K562 (cell line): ENCODE data around the gene FKBP8. TPM values are rescaled to one million over a fixed set of nuclear protein-coding genes. Genes with fewer than 3 reads are reported as not detected.

Experiments used
- BMI1 ChIP-seq: fragments of 150-350 bp; IDR thresholded peaks from 2 replicates; pipeline ENCODE4 v1.6.1; 2014; ENCODE audit warnings: low read length
- DACH1 ChIP-seq: fragments of 450-650 bp; IDR thresholded peaks from 2 replicates; pipeline ENCODE4 v1.6.1; 2018; ENCODE audit not compliant: partially characterized antibody
- ELF4 ChIP-seq: fragments of 450-650 bp; formaldehyde crosslinking; IDR thresholded peaks from 2 replicates; pipeline ENCODE4 v1.4.0; 2022; ENCODE audit warnings: missing genetic modification characterization
- HDAC1 ChIP-seq, 2 experiments: fragments of 450-650 bp; IDR thresholded peaks; 2 replicates each; pipeline ENCODE4 v1.6.1; 2016 to 2017; ENCODE audit warnings: inconsistent platforms in 1 of 2, mild to moderate bottlenecking in 1 of 2, moderate library complexity in 1 of 2
- HMGN3 ChIP-seq: IDR thresholded peaks from 2 replicates; pipeline ENCODE4 v1.6.1; 2011; ENCODE audit warnings: borderline replicate concordance, low read depth, mild to moderate bottlenecking, mixed read lengths, low read length; ENCODE audit not compliant: insufficient read length; ENCODE audit errors: extremely low read depth
- KAT7 ChIP-seq: sonication (generic); formaldehyde crosslinking; IDR thresholded peaks from 2 replicates; pipeline ENCODE4 v1.8.0; 2022; ENCODE audit warnings: missing genetic modification reagents, mild to moderate bottlenecking, borderline replicate concordance
- MAFF ChIP-seq: IDR thresholded peaks from 2 replicates; pipeline ENCODE4 v1.6.1; 2012; ENCODE audit warnings: low read length, improper control_type of control experiment
- NR2C1 ChIP-seq, 2 experiments: fragments of 450-650 bp; IDR thresholded peaks; 2 replicates each; pipeline ENCODE4 v1.6.1; 2017; ENCODE audit warnings: mild to moderate bottlenecking in 2 of 2, antibody characterized with exemption in 1 of 2, inconsistent platforms in 1 of 2, missing compliant biosample characterization in 1 of 2, missing genetic modification characterization in 1 of 2
- PML ChIP-seq: IDR thresholded peaks from 2 replicates; pipeline ENCODE4 v1.6.1; 2012; ENCODE audit warnings: low read length, inconsistent platforms
- SMARCA5 ChIP-seq: fragments of 450-650 bp; IDR thresholded peaks from 2 replicates; pipeline ENCODE4 v1.6.1; 2016
- SMARCC2 ChIP-seq: fragments of 450-650 bp; IDR thresholded peaks from 2 replicates; pipeline ENCODE4 v1.6.1; 2017; ENCODE audit warnings: antibody characterized with exemption, moderate library complexity, mild to moderate bottlenecking, low read depth
- SNRNP70 ChIP-seq: fragments of 200-400 bp; formaldehyde crosslinking; optimal IDR thresholded peaks from 2 replicates; pipeline ENCODE3; 2017; ENCODE audit warnings: low read depth, low read length
- TSC22D4 ChIP-seq: fragments of 450-650 bp; IDR thresholded peaks from 2 replicates; pipeline ENCODE4 v1.6.1; 2016; ENCODE audit warnings: missing genetic modification characterization, missing biosample characterization, control low read depth
- polyA plus RNA-seq, 8 experiments: library from polyadenylated mRNA; depleted of rRNA in 4 of 8; stranded (reverse) in 5 of 8; unstranded in 3 of 8; fragments of >200 nt; fragmentation: Nextera tagmentation in 2 of 8; fragmentation: Illumina TruSeq in 1 of 8; extraction: Ambion mirVana in 2 of 8; extraction: Trizol in 1 of 8; gene quantifications; 2 replicates each; pipeline versions ENCODE4 v1.2.1 to v1.2.3, GENCODE V29; 2011 to 2014; ENCODE audit warnings: inconsistent platforms in 1 of 8, missing spikeins in 1 of 8
- total RNA-seq, 7 experiments: library from RNA; depleted of rRNA in 6 of 7; stranded (reverse); fragments of >200 nt in 6 of 7; fragmentation: Illumina TruSeq in 2 of 7; extraction: Trizol in 2 of 7; gene quantifications; 2 replicates each; pipeline versions ENCODE4 v1.2.1 to v1.2.3, GENCODE V29; 2011 to 2021; ENCODE audit warnings: low replicate concordance in 1 of 7
- TF ChIP-seq, protein P1 (sequence below): fragments of 450-650 bp; IDR thresholded peaks from 2 replicates; pipeline ENCODE4 v1.6.1; 2016; ENCODE audit warnings: borderline replicate concordance
- TF ChIP-seq, protein P2 (sequence below), 2 experiments: IDR thresholded peaks; 2 replicates each; pipeline ENCODE4 v1.6.1; 2012; ENCODE audit warnings: improper control_type of control experiment in 2 of 2, low read depth in 2 of 2, low read length in 2 of 2, borderline replicate concordance in 1 of 2
- TF ChIP-seq, protein P3 (sequence below): fragments of 450-650 bp; IDR thresholded peaks from one replicate; pipeline ENCODE4 v1.6.1; 2018; ENCODE audit warnings: mild to moderate bottlenecking, moderate library complexity; ENCODE audit not compliant: partially characterized antibody
- TF ChIP-seq, protein P4 (sequence below): fragments of 450-650 bp; conservative IDR thresholded peaks from 2 replicates; pipeline ENCODE4 v1.6.1; 2016; ENCODE audit warnings: missing genetic modification characterization, low read depth, mild to moderate bottlenecking, control low read depth, missing compliant biosample characterization
- TF ChIP-seq, protein P5 (sequence below): fragments of 450-650 bp; IDR thresholded peaks from 2 replicates; pipeline ENCODE4 v1.6.1; 2016; ENCODE audit warnings: mild to moderate bottlenecking

The FKBP8 gene
- total and polyA plus RNA-seq, 9 of the 15 experiments (the other 6 are each of a cell fraction or from before 2014, with no cell fraction given), result 0.46 to 236 (median 104) TPM

DNA sequence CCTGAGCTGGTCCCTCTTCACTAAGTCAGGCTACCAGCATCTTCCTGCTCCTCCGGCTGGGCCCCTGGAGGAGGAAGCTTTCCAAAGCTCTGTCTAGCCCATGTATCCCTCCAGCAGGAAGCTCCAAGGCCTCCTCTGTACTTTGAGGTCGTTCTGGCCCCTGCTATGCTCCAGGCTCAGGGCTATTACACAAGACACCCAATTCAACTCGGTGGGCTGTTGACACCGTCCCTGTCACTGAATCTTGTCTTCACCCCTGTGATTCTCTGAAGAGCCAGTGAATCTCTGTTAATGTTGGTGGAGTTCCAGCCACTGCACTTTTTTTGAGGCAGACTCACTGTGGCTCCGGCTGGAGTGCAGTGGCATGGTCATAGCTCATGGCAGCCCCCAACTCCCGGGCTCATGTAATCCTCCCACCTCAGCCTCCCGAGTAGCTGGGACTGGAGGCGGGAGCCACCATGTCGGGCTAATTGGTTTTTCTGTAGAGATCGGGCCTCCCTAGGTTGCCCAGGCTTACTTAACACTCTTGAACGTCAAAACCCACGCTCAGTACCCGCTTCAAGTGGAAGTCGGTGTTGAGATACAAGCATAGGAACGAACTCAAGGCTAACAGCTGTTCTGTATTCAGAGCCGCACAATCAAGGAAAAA, 44.7 kb upstream of the FKBP8 start (continued):
- no peak for TF ChIP-seq PML
- TF ChIP-seq KAT7 (CRISPR knock-in tag), result 0 out of 2 replicates have a peak, but pooled peaks have one; percentile 67
- no peak for TF ChIP-seq SNRNP70
- TF ChIP-seq BMI1, result no peak
- TF ChIP-seq, protein P1, sequence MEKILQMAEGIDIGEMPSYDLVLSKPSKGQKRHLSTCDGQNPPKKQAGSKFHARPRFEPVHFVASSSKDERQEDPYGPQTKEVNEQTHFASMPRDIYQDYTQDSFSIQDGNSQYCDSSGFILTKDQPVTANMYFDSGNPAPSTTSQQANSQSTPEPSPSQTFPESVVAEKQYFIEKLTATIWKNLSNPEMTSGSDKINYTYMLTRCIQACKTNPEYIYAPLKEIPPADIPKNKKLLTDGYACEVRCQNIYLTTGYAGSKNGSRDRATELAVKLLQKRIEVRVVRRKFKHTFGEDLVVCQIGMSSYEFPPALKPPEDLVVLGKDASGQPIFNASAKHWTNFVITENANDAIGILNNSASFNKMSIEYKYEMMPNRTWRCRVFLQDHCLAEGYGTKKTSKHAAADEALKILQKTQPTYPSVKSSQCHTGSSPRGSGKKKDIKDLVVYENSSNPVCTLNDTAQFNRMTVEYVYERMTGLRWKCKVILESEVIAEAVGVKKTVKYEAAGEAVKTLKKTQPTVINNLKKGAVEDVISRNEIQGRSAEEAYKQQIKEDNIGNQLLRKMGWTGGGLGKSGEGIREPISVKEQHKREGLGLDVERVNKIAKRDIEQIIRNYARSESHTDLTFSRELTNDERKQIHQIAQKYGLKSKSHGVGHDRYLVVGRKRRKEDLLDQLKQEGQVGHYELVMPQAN, result peak; percentile 30; the same call in 1 of the 2 replicates
- TF ChIP-seq, protein P2, sequence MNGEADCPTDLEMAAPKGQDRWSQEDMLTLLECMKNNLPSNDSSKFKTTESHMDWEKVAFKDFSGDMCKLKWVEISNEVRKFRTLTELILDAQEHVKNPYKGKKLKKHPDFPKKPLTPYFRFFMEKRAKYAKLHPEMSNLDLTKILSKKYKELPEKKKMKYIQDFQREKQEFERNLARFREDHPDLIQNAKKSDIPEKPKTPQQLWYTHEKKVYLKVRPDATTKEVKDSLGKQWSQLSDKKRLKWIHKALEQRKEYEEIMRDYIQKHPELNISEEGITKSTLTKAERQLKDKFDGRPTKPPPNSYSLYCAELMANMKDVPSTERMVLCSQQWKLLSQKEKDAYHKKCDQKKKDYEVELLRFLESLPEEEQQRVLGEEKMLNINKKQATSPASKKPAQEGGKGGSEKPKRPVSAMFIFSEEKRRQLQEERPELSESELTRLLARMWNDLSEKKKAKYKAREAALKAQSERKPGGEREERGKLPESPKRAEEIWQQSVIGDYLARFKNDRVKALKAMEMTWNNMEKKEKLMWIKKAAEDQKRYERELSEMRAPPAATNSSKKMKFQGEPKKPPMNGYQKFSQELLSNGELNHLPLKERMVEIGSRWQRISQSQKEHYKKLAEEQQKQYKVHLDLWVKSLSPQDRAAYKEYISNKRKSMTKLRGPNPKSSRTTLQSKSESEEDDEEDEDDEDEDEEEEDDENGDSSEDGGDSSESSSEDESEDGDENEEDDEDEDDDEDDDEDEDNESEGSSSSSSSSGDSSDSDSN (IDR thresholded peaks at IDR 0.05; ENCODE audit: borderline replicate concordance in 1 of 2, low read depth in 2 of 2, low read length in 2 of 2), result no peak
- TF ChIP-seq MAFF, result no peak
- TF ChIP-seq, protein P3, sequence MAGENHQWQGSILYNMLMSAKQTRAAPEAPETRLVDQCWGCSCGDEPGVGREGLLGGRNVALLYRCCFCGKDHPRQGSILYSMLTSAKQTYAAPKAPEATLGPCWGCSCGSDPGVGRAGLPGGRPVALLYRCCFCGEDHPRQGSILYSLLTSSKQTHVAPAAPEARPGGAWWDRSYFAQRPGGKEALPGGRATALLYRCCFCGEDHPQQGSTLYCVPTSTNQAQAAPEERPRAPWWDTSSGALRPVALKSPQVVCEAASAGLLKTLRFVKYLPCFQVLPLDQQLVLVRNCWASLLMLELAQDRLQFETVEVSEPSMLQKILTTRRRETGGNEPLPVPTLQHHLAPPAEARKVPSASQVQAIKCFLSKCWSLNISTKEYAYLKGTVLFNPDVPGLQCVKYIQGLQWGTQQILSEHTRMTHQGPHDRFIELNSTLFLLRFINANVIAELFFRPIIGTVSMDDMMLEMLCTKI, result no peak
- TF ChIP-seq TSC22D4 (tag), result no peak
- TF ChIP-seq SMARCA5, result no peak
- no peak for TF ChIP-seq DACH1
- TF ChIP-seq HMGN3, result no peak
- TF ChIP-seq ELF4 (CRISPR knock-in tag), result 0 out of 2 replicates have a peak, but pooled peaks have one; percentile 14
- TF ChIP-seq SMARCC2, result peak; percentile 21; the same call in 1 of the 2 replicates
- TF ChIP-seq, protein P4, sequence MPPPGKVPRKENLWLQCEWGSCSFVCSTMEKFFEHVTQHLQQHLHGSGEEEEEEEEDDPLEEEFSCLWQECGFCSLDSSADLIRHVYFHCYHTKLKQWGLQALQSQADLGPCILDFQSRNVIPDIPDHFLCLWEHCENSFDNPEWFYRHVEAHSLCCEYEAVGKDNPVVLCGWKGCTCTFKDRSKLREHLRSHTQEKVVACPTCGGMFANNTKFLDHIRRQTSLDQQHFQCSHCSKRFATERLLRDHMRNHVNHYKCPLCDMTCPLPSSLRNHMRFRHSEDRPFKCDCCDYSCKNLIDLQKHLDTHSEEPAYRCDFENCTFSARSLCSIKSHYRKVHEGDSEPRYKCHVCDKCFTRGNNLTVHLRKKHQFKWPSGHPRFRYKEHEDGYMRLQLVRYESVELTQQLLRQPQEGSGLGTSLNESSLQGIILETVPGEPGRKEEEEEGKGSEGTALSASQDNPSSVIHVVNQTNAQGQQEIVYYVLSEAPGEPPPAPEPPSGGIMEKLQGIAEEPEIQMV (tag), result peak; percentile 46; the same call in 1 of the 2 replicates
- TF ChIP-seq NR2C1 (IDR thresholded peaks at IDR 0.05), result no peak
- peak; percentile 53 for TF ChIP-seq NR2C1 (tag; IDR thresholded peaks at IDR 0.05)
- TF ChIP-seq HDAC1 (IDR thresholded peaks at IDR 0.05), result no peak
- TF ChIP-seq, protein P5, sequence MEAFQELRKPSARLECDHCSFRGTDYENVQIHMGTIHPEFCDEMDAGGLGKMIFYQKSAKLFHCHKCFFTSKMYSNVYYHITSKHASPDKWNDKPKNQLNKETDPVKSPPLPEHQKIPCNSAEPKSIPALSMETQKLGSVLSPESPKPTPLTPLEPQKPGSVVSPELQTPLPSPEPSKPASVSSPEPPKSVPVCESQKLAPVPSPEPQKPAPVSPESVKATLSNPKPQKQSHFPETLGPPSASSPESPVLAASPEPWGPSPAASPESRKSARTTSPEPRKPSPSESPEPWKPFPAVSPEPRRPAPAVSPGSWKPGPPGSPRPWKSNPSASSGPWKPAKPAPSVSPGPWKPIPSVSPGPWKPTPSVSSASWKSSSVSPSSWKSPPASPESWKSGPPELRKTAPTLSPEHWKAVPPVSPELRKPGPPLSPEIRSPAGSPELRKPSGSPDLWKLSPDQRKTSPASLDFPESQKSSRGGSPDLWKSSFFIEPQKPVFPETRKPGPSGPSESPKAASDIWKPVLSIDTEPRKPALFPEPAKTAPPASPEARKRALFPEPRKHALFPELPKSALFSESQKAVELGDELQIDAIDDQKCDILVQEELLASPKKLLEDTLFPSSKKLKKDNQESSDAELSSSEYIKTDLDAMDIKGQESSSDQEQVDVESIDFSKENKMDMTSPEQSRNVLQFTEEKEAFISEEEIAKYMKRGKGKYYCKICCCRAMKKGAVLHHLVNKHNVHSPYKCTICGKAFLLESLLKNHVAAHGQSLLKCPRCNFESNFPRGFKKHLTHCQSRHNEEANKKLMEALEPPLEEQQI, result no peak
